Right atrium auricular region (tissue), 2 donors: ENCODE results near the gene DLG3. TPM values are rescaled to one million over a fixed set of nuclear protein-coding genes. Genes with fewer than 3 reads are reported as not detected.

ENCODE experiments used
- DNase-seq: peaks from one replicate; pipeline ENCODE4 v3.0.0-alpha.2; 2019; ENCODE audit warnings: low spot score
- H3K27ac ChIP-seq, 2 donors: fragments of 200-600 bp; sonication (generic); 1 replicate in 1 of 2; 2 replicates in 1 of 2; pipeline ENCODE4 v1.5.1; 2016 to 2019
- H3K27me3 ChIP-seq, 2 donors: fragments of 200-600 bp; sonication (generic); one replicate each; pipeline versions ENCODE4 v1.5.1 to v1.6.0; 2017 to 2019
- H3K36me3 ChIP-seq: fragments of 200-600 bp; sonication (generic); one replicate; pipeline ENCODE4 v1.5.1; 2016
- H3K4me1 ChIP-seq, 2 donors: fragments of 200-600 bp; sonication (generic); one replicate each; pipeline versions ENCODE4 v1.5.1 to v1.6.0; 2017 to 2019
- H3K4me3 ChIP-seq, 2 donors: fragments of 200-600 bp; sonication (generic); 1 replicate in 1 of 2; 2 replicates in 1 of 2; pipeline ENCODE4 v1.5.1; 2017 to 2019; ENCODE audit warnings: mild to moderate bottlenecking in 1 of 2, moderate library complexity in 1 of 2
- H3K9me3 ChIP-seq, 2 donors: fragments of 200-600 bp; sonication (generic); one replicate each; pipeline ENCODE4 v1.5.1; 2019
- total RNA-seq, 2 donors: library from RNA; depleted of rRNA; stranded (reverse); fragments of >200 nt; gene quantifications; one replicate each; pipeline ENCODE4 v1.1.0, GENCODE V29; 2016
- TF ChIP-seq, protein P1 (sequence below), 2 donors: fragments of 200-600 bp; sonication (generic); IDR thresholded peaks; one replicate each; pipeline ENCODE4 v1.5.1; 2019; ENCODE audit warnings: antibody characterized with exemption in 2 of 2

DLG3 gene
- total RNA-seq, 2 donors from 2014 or later, result 8.8 to 34.6 TPM

GRCh38 chrX:70439016-70439415 lies 5.6 kb upstream of the DLG3 start:
- no peaks in the 10 kb centered on the region for H3K9me3 ChIP-seq
- H3K27ac ChIP-seq, result no peak overlapping the region
- no peak for DNase-seq
- H3K4me1 ChIP-seq, result peaks cover 0 to 7% of the 10 kb centered on the region in 2 donors
- H3K27me3 ChIP-seq, result no peaks in the 10 kb centered on the region
- no peaks in the 10 kb centered on the region for H3K36me3 ChIP-seq
- H3K4me3 ChIP-seq, result no peak overlapping the region
- TF ChIP-seq, protein P1, sequence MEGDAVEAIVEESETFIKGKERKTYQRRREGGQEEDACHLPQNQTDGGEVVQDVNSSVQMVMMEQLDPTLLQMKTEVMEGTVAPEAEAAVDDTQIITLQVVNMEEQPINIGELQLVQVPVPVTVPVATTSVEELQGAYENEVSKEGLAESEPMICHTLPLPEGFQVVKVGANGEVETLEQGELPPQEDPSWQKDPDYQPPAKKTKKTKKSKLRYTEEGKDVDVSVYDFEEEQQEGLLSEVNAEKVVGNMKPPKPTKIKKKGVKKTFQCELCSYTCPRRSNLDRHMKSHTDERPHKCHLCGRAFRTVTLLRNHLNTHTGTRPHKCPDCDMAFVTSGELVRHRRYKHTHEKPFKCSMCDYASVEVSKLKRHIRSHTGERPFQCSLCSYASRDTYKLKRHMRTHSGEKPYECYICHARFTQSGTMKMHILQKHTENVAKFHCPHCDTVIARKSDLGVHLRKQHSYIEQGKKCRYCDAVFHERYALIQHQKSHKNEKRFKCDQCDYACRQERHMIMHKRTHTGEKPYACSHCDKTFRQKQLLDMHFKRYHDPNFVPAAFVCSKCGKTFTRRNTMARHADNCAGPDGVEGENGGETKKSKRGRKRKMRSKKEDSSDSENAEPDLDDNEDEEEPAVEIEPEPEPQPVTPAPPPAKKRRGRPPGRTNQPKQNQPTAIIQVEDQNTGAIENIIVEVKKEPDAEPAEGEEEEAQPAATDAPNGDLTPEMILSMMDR (IDR thresholded peaks at IDR 0.05), result no peak

GRCh38 chrX:70442224-70442623 lies 2.4 kb upstream of the DLG3 start:
- Histone ChIP-seq H3K27ac (no peak overlapping the region), H3K27me3 (no peaks in the 10 kb centered on the region), H3K4me1 (peaks cover 0 to 4% of the 10 kb centered on the region in 2 donors), H3K9me3 (no peaks in the 10 kb centered on the region), H3K36me3 (no peaks in the 10 kb centered on the region), H3K4me3 (no peak overlapping the region)
- DNase-seq, result no peak
- TF ChIP-seq, protein P1 (IDR thresholded peaks at IDR 0.05), result no peak

- no peak overlapping the region for H3K27ac ChIP-seq
- no peaks in the 10 kb centered on the region for H3K36me3 ChIP-seq
- H3K27me3 ChIP-seq, result no peaks in the 10 kb centered on the region
- no peaks in the 10 kb centered on the region for H3K9me3 ChIP-seq
- H3K4me3 ChIP-seq, result peak overlapping the region in 1 of 2 donors; percentile 27
- TF ChIP-seq, protein P1 (IDR thresholded peaks at IDR 0.05), result no peak
- no peak for DNase-seq
- peaks cover 0 to 4% of the 10 kb centered on the region in 2 donors for H3K4me1 ChIP-seq
These were observed 466 bp downstream of the DLG3 start for GRCh38 chrX:70444946-70445656.

DNA sequence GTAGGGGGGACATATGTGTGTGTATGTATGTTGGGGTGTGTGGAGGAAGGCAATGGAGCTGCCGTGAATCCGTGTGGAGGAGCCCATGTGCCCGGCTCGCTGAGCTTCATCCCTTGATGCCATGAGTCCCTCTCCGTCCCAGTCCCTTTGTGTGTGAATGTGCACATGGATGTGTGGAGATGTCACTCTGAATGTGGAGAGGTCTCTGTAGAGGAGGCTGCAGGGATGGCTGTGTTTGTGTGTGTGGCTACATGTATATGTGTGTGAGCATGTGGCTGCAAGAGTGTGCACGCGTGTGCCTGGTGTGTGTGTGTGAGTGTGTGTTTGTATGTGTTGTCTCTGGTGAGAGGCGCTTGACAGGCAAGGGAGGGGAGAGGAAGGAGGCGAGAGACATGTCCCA lies 1.3 kb downstream of the DLG3 start:
- Histone ChIP-seq H3K27ac (no peak overlapping the region), H3K9me3 (no peaks in the 10 kb centered on the region), H3K4me1 (peaks cover 0 to 4% of the 10 kb centered on the region in 2 donors), H3K36me3 (no peaks in the 10 kb centered on the region), H3K27me3 (no peaks in the 10 kb centered on the region), H3K4me3 (no peak overlapping the region)
- no peak for DNase-seq
- TF ChIP-seq, protein P1 (IDR thresholded peaks at IDR 0.05), result no peak

- H3K27ac ChIP-seq, result no peak overlapping the region
- no peaks in the 10 kb centered on the region for H3K27me3 ChIP-seq
- no peak overlapping the region for H3K4me3 ChIP-seq
- no peaks in the 10 kb centered on the region for H3K9me3 ChIP-seq
- H3K36me3 ChIP-seq, result no peaks in the 10 kb centered on the region
- TF ChIP-seq, protein P1 (IDR thresholded peaks at IDR 0.05), result no peak
- H3K4me1 ChIP-seq, result peaks cover 0 to 4% of the 10 kb centered on the region in 2 donors
- DNase-seq, result no peak
These were observed 2.0 kb downstream of the DLG3 start for GRCh38 chrX:70446380-70447350.
